GM12892 (cell line): ENCODE measurements around the gene SYPL1.

ENCODE experiments used
- POLR2A ChIP-seq: IDR thresholded peaks from 2 replicates; pipeline ENCODE4 v1.6.1; 2011; ENCODE audit warnings: low read depth, low read length, control low read depth
- POLR2AphosphoS5 ChIP-seq: IDR thresholded peaks from 2 replicates; pipeline ENCODE4 v1.6.1; 2011; ENCODE audit warnings: low read depth, low read length, control low read depth
- TAF1 ChIP-seq: IDR thresholded peaks from 2 replicates; pipeline ENCODE4 v1.6.1; 2011; ENCODE audit warnings: low read depth, mild to moderate bottlenecking, control low read depth, low read length, borderline replicate concordance

DNA sequence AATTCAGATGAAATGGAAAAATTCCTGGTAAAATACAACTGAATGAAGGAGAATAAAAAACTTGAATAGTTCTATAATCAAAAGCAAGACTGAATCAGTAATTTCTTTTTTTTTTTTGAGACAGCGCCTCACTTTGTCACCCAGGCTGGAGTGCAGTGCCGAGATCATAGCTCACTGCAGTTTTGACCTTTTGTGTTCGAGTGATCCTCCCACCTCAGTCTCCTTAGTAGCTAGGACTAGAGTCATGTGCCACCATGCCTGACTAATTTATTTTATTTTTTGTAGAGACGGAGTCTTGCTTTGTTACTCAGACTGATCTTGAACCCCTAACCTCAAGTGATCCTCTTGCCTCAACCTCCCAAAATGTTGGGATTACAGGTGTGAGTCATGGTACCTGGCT lies 26.1 kb downstream of the SYPL1 start:
- TF ChIP-seq TAF1 = no peak
- no peak for TF ChIP-seq POLR2A
- TF ChIP-seq POLR2AphosphoS5 = no peak
